ENCODE measurements around the gene UNCX. TPM values are rescaled to one million over a fixed set of nuclear protein-coding genes. Genes with fewer than 3 reads are reported as not detected.
"Not testable (repeated sequence)": the region's sequence is repeated elsewhere in the genome, so short reads cannot be mapped to it uniquely, and the experiment has no call there.

Gene UNCX
- total RNA-seq, 1 donor from 2014 or later: not detected

GRCh38 chr7:1279041-1279440 lies 46.4 kb downstream of the UNCX start:
- no peak for DNase-seq (ENCODE audit: extremely low spot score in 2 of 2)
- Histone ChIP-seq H3K4me1 (no peaks in the 10 kb centered on the region), H3K36me3 (no peaks in the 10 kb centered on the region), H3K4me3 (no peak overlapping the region), H3K9me3 (no peaks in the 10 kb centered on the region), H3K27ac (no peak overlapping the region), H3K27me3 (no peaks in the 10 kb centered on the region)
- intact Hi-C loops (cut with DNase I): no loop called here
- no peak for TF ChIP-seq POLR2AphosphoS5 (IDR thresholded peaks at IDR 0.05; ENCODE audit: insufficient read depth in 1 of 2, low read depth in 1 of 2)
- TF ChIP-seq POLR2A (IDR thresholded peaks at IDR 0.05): no peak
- no peak for TF ChIP-seq CTCF (IDR thresholded peaks at IDR 0.05)

GRCh38 chr7:1279895-1280294 lies 47.2 kb downstream of the UNCX start:
- H3K4me1 ChIP-seq; H3K27me3 ChIP-seq; intact Hi-C loops (cut with DNase I); DNase-seq (ENCODE audit: extremely low spot score in 2 of 2); H3K9me3 ChIP-seq; H3K4me3 ChIP-seq; H3K36me3 ChIP-seq; H3K27ac ChIP-seq: not testable (repeated sequence)

GRCh38 chr7:1281068-1281467 lies 48.4 kb downstream of the UNCX start:
- Histone ChIP-seq H3K4me3 (no peak overlapping the region), H3K27ac (no peak overlapping the region), H3K36me3 (no peaks in the 10 kb centered on the region), H3K27me3 (no peaks in the 10 kb centered on the region), H3K9me3 (no peaks in the 10 kb centered on the region), H3K4me1 (no peaks in the 10 kb centered on the region)
- intact Hi-C loops (cut with DNase I): no loop called here
- no peak for DNase-seq (ENCODE audit: extremely low spot score in 2 of 2)
- TF ChIP-seq CTCF (IDR thresholded peaks at IDR 0.05) (no peak), POLR2A (IDR thresholded peaks at IDR 0.05) (no peak), POLR2AphosphoS5 (IDR thresholded peaks at IDR 0.05; ENCODE audit: insufficient read depth in 1 of 2, low read depth in 1 of 2) (no peak)

GRCh38 chr7:1282679-1283078 lies 50.0 kb downstream of the UNCX start:
- Histone ChIP-seq H3K27ac (no peak overlapping the region), H3K27me3 (no peaks in the 10 kb centered on the region), H3K9me3 (no peaks in the 10 kb centered on the region), H3K36me3 (no peaks in the 10 kb centered on the region), H3K4me3 (no peak overlapping the region), H3K4me1 (no peaks in the 10 kb centered on the region)
- no peak for DNase-seq (ENCODE audit: extremely low spot score in 2 of 2)
- intact Hi-C loops (cut with DNase I): no loop called here
- TF ChIP-seq CTCF (IDR thresholded peaks at IDR 0.05) (no peak), POLR2AphosphoS5 (IDR thresholded peaks at IDR 0.05; ENCODE audit: insufficient read depth in 1 of 2, low read depth in 1 of 2) (no peak), POLR2A (IDR thresholded peaks at IDR 0.05) (no peak)

- no peak for DNase-seq (ENCODE audit: extremely low spot score in 2 of 2)
- TF ChIP-seq CTCF (IDR thresholded peaks at IDR 0.05): no peak
- no peak for TF ChIP-seq POLR2A (IDR thresholded peaks at IDR 0.05)
- Histone ChIP-seq H3K9me3 (no peaks in the 10 kb centered on the region), H3K4me1 (no peaks in the 10 kb centered on the region), H3K27ac (no peak overlapping the region), H3K4me3 (no peak overlapping the region), H3K27me3 (no peaks in the 10 kb centered on the region), H3K36me3 (no peaks in the 10 kb centered on the region)
- intact Hi-C loops (cut with DNase I): no loop called here
Measured at GRCh38 chr7:1283337-1283736, 50.7 kb downstream of the UNCX start.
